Endothelial cell of umbilical vein (primary cell): Measurements from ENCODE around the gene AVPR2. TPM values are rescaled to one million over a fixed set of nuclear protein-coding genes. Genes with fewer than 3 reads are reported as not detected.

ENCODE experiments used
- BruUV-seq: library from RNA; stranded (reverse); fragments of 400-500 nt; replicated peaks from 2 replicates; lab custom pipeline; 2021; lab: Mats Ljungman, UMichigan
- CTCF ChIA-PET: fragments of 300-600, 350-600 bp; sonication (Branson Sonifier 250); formaldehyde crosslinking; loops from one replicate; lab custom pipeline; 2021; ENCODE audit warnings: antibody characterized with exemption, inconsistent platforms; lab: Charles Lee
- POLR2A ChIA-PET: fragments of 300-600, 350-600 bp; sonication (Branson Sonifier 250); formaldehyde crosslinking; loops from one replicate; lab custom pipeline; 2021; ENCODE audit warnings: antibody characterized with exemption, inconsistent platforms; lab: Charles Lee
- DNase-seq: peaks from one replicate; pipeline ENCODE4 v3.0.0-alpha.2; 2011; ENCODE audit warnings: low read depth, low spot score
- FAIRE-seq: peaks from 2 replicates; lab custom pipeline; 2011; peaks lifted over from hg19 to GRCh38; lab: Jason Lieb, UNC
- H2AFZ ChIP-seq: 2 replicates; pipeline ENCODE4 v1.6.0; 2012; ENCODE audit warnings: low read depth, low read length, control low read depth, inconsistent platforms
- H3K27ac ChIP-seq: 2 replicates; pipeline ENCODE4 v1.5.1; 2011; ENCODE audit warnings: low read depth, mild to moderate bottlenecking, control low read depth, low read length, moderate library complexity; ENCODE audit not compliant: insufficient read depth
- H3K27me3 ChIP-seq, 2 experiments: 2 replicates each; pipeline versions ENCODE4 v1.6.0 to v1.6.1; 2011; ENCODE audit warnings: low read length in 2 of 2, mixed read lengths in 1 of 2; ENCODE audit not compliant: control insufficient read depth in 2 of 2, insufficient read depth in 2 of 2
- H3K36me3 ChIP-seq, 2 experiments: 2 replicates in 1 of 2; 3 replicates in 1 of 2; pipeline ENCODE4 v1.5.1; 2011; ENCODE audit warnings: low read length in 2 of 2, mild to moderate bottlenecking in 1 of 2, moderate library complexity in 1 of 2; ENCODE audit not compliant: control insufficient read depth in 2 of 2, insufficient read depth in 2 of 2; ENCODE audit errors: extremely low read depth in 1 of 2
- H3K4me1 ChIP-seq: 3 replicates; pipeline ENCODE4 v1.5.1; 2011; ENCODE audit warnings: mild to moderate bottlenecking, low read length; ENCODE audit not compliant: control insufficient read depth, insufficient read depth; ENCODE audit errors: extremely low read depth
- H3K4me2 ChIP-seq: 2 replicates; pipeline ENCODE4 v1.6.1; 2011; ENCODE audit warnings: low read length, control low read depth, mixed read lengths; ENCODE audit not compliant: insufficient read depth
- H3K4me3 ChIP-seq, 3 experiments: fragments of 200-600 bp in 1 of 3; sonication (generic), shearing (Covaris generic) in 1 of 3; replicated peaks in 1 of 3; 2 replicates each; pipeline ENCODE4 v1.5.1; 2011 to 2016; ENCODE audit warnings: control low read depth in 3 of 3, low read length in 3 of 3, mild to moderate bottlenecking in 2 of 3, inconsistent platforms in 1 of 3, low read depth in 1 of 3, moderate library complexity in 1 of 3; ENCODE audit not compliant: insufficient read depth in 1 of 3
- H3K79me2 ChIP-seq: 2 replicates; pipeline ENCODE4 v1.6.0; 2012; ENCODE audit warnings: low read length, inconsistent platforms; ENCODE audit not compliant: control insufficient read depth, insufficient read depth
- H3K9ac ChIP-seq: replicated peaks from 2 replicates; pipeline ENCODE3; 2011; ENCODE audit warnings: low read length, control low read depth; ENCODE audit not compliant: insufficient read depth; ENCODE audit errors: extremely low read depth
- H3K9me1 ChIP-seq: replicated peaks from 3 replicates; pipeline ENCODE4 v1.6.0; 2011; ENCODE audit warnings: mild to moderate bottlenecking, low read length; ENCODE audit not compliant: control insufficient read depth, insufficient read depth; ENCODE audit errors: extremely low read depth
- H3K9me3 ChIP-seq: replicated peaks from 2 replicates; pipeline ENCODE4 v1.5.1; 2012; ENCODE audit warnings: low read length, inconsistent platforms; ENCODE audit not compliant: control insufficient read depth, insufficient read depth
- H4K20me1 ChIP-seq: replicated peaks from 2 replicates; pipeline ENCODE3; 2011; ENCODE audit warnings: mild to moderate bottlenecking, low read length; ENCODE audit not compliant: control insufficient read depth, insufficient read depth; ENCODE audit errors: extremely low read depth
- EZH2 ChIP-seq: IDR thresholded peaks from 2 replicates; pipeline ENCODE4 v1.6.1; 2012; ENCODE audit warnings: borderline replicate concordance, low read depth, mild to moderate bottlenecking, moderate library complexity, low read length, inconsistent platforms; ENCODE audit not compliant: severe bottlenecking
- FOS ChIP-seq: IDR thresholded peaks from 2 replicates; pipeline ENCODE4 v1.6.1; 2011; ENCODE audit warnings: mild to moderate bottlenecking, low read length, moderate library complexity, borderline replicate concordance; ENCODE audit not compliant: insufficient read depth
- GATA2 ChIP-seq: IDR thresholded peaks from 2 replicates; pipeline ENCODE4 v1.7.0; 2011; ENCODE audit warnings: low read depth, mild to moderate bottlenecking, moderate library complexity, mixed read lengths, low read length; ENCODE audit not compliant: insufficient read length, insufficient read depth
- JUN ChIP-seq: IDR thresholded peaks from 2 replicates; pipeline ENCODE4 v1.6.1; 2011; ENCODE audit warnings: borderline replicate concordance, low read depth; ENCODE audit not compliant: insufficient read length, insufficient read depth
- MYC ChIP-seq: IDR thresholded peaks from one replicate; pipeline ENCODE4 v1.6.1; 2011; ENCODE audit warnings: mild to moderate bottlenecking, low read depth, low read length
- POLR2A ChIP-seq: IDR thresholded peaks from 2 replicates; pipeline ENCODE4 v1.6.1; 2012; ENCODE audit warnings: low read depth, mild to moderate bottlenecking, control low read depth, low read length
- POLR2AphosphoS5 ChIP-seq: IDR thresholded peaks from 2 replicates; pipeline ENCODE4 v1.6.1; 2012; ENCODE audit warnings: low read depth, mild to moderate bottlenecking, control low read depth, low read length, moderate library complexity; ENCODE audit not compliant: insufficient read depth
- dilution Hi-C: fragments of 300-500 bp; cut with MboI; formaldehyde crosslinking; loops from one replicate; pipeline ENCODE4 v1.15.0; 2019; ENCODE audit warnings: low sequenced_read_pairs; ENCODE audit not compliant: extremely low pct_ligation_motif_present
- intact Hi-C: fragments of 100-400 bp; cut with micrococcal nuclease; formaldehyde crosslinking; loops from one replicate; pipeline ENCODE4 v1.10.0; 2022
- polyA plus RNA-seq, 4 experiments: library from polyadenylated mRNA; depleted of rRNA in 3 of 4; stranded (reverse) in 3 of 4; unstranded in 1 of 4; fragments of >200 nt; gene quantifications; 2 replicates each; pipeline versions ENCODE4 v1.2.1 to v1.2.3, GENCODE V29; 2011 to 2012; ENCODE audit warnings: missing spikeins in 1 of 4
- total RNA-seq: library from RNA; stranded (reverse); gene quantifications from 2 replicates; pipeline ENCODE4 v1.2.3, GENCODE V29; 2021
- TF ChIP-seq, protein P1 (sequence below): IDR thresholded peaks from 2 replicates; pipeline ENCODE4 v1.6.1; 2011; ENCODE audit not compliant: insufficient read depth, insufficient read length
- TF ChIP-seq, protein P2 (sequence below), 2 donors: IDR thresholded peaks; 1 replicate in 1 of 2; 2 replicates in 1 of 2; pipeline ENCODE4 v1.5.1; 2011; ENCODE audit warnings: low read length in 2 of 2, mild to moderate bottlenecking in 2 of 2, moderate library complexity in 2 of 2, control low read depth in 1 of 2, inconsistent platforms in 1 of 2, low read depth in 1 of 2; ENCODE audit not compliant: insufficient read depth in 1 of 2; ENCODE audit errors: extremely low read depth in 1 of 2

AVPR2 gene
- total and polyA plus RNA-seq, 2 donors (not counting 3 experiments of a cell fraction or from before 2014, with no cell fraction given): not detected

DNA sequence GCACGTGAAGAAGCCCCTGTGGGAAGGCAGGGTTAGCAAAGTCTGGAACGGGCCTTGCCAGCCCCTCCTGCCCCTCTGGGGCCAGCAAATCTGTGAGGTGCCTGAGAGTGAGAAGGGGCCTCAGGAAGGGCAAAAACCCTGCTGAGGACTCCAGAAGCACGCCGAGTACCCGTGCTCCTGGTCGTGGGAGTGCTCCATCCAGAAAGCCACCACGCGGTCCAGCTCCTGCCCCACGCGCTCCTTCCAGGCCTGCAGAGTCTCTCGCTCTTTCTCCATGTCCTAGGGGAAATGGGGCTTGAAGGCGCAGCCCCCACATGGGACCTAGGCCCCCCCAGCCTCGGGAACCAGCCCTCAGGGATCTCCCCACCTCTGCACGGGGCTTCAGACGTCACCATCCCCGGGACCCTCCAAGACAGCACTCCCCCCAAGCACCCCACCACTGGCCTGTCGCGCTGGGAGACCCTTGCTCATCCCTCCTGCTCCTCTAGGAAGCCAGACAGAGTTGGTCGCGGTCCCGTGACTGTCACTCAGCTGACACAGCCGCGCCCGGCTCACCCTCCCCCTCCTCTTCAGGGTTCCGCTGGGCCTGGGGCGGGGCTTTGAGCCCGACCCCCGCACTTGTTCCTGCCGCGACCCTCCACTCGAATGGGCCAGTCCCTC, 39.8 kb downstream of the AVPR2 start, which contains the start of gene RENBP:
Gene RENBP, minus strand, starts transcription at position 504 of the 660 bp plus-strand sequence. Its CDS starts 33 bp downstream, at position 471.
- POLR2A ChIA-PET: interaction anchor here (1.1 kb wide), 1 partner anchor 9 kb away, joined by 6 read pairs; no protein-coding TSS in a partner anchor
- no peaks in the 10 kb centered on the region for H3K9me3 ChIP-seq
- dilution Hi-C loops: no loop called here
- TF ChIP-seq, protein P1, sequence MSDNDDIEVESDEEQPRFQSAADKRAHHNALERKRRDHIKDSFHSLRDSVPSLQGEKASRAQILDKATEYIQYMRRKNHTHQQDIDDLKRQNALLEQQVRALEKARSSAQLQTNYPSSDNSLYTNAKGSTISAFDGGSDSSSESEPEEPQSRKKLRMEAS: no peak
- TF ChIP-seq FOS: no peak
- no peak for TF ChIP-seq POLR2A
- no peak for TF ChIP-seq JUN
- no peak for TF ChIP-seq POLR2AphosphoS5
- TF ChIP-seq MYC: no peak
- TF ChIP-seq, protein P2, sequence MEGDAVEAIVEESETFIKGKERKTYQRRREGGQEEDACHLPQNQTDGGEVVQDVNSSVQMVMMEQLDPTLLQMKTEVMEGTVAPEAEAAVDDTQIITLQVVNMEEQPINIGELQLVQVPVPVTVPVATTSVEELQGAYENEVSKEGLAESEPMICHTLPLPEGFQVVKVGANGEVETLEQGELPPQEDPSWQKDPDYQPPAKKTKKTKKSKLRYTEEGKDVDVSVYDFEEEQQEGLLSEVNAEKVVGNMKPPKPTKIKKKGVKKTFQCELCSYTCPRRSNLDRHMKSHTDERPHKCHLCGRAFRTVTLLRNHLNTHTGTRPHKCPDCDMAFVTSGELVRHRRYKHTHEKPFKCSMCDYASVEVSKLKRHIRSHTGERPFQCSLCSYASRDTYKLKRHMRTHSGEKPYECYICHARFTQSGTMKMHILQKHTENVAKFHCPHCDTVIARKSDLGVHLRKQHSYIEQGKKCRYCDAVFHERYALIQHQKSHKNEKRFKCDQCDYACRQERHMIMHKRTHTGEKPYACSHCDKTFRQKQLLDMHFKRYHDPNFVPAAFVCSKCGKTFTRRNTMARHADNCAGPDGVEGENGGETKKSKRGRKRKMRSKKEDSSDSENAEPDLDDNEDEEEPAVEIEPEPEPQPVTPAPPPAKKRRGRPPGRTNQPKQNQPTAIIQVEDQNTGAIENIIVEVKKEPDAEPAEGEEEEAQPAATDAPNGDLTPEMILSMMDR (IDR thresholded peaks at IDR 0.05; ENCODE audit: extremely low read depth in 1 of 2, insufficient read depth in 1 of 2, low read depth in 1 of 2, low read length in 2 of 2): no peak
- TF ChIP-seq GATA2: no peak
- TF ChIP-seq EZH2: no peak
- H3K36me3 ChIP-seq: no peaks in the 10 kb centered on the region
- FAIRE-seq (no peak), DNase-seq (no peak)
- CTCF ChIA-PET: interaction anchor here (1.1 to 9.4 kb wide), 3 partner anchors 8 to 69 kb away, joined by 3 to 253 read pairs (median 4); partner anchors contain the start of gene ARHGAP4
- H3K27me3 ChIP-seq: no peaks in the 10 kb centered on the region
- H3K4me1 ChIP-seq: peaks cover 19% of the 10 kb centered on the region
- BruUV-seq: no TSS peak
- peak within 1 kb of the TSS in 1 of 3 experiments; percentile 28 for H3K4me3 ChIP-seq
- H2AFZ ChIP-seq: peak within 1 kb of the TSS; percentile 23
- no peak within 1 kb of the TSS for H3K9ac ChIP-seq
- intact Hi-C loops: no loop called here
- H3K4me2 ChIP-seq: no peak within 1 kb of the TSS
- H3K9me1 ChIP-seq: no peaks in the 10 kb centered on the region
- no peaks in the 10 kb centered on the region for H3K79me2 ChIP-seq
- no peak within 1 kb of the TSS for H3K27ac ChIP-seq
- H4K20me1 ChIP-seq: no peaks in the 10 kb centered on the region
